Fibroblast of the aortic adventitia (primary cell): ENCODE results near the gene ABHD17B. TPM values are rescaled to one million over a fixed set of nuclear protein-coding genes. Genes with fewer than 3 reads are reported as not detected.

Experiments used
- DNase-seq: peaks from one replicate; pipeline ENCODE4 v3.0.0-alpha.2; 2010; ENCODE audit warnings: low read depth
- H3K4me3 ChIP-seq: 2 replicates; pipeline ENCODE4 v1.5.1; 2011; ENCODE audit warnings: low read depth, mild to moderate bottlenecking, control low read depth, low read length, moderate library complexity
- CTCF ChIP-seq: IDR thresholded peaks from 2 replicates; pipeline ENCODE4 v1.5.1; 2011; ENCODE audit warnings: mild to moderate bottlenecking, low read length, control low read depth, inconsistent platforms; ENCODE audit not compliant: insufficient read depth
- total RNA-seq: library from RNA; depleted of rRNA; stranded (reverse); fragments of >200 nt; gene quantifications from 2 replicates; pipeline ENCODE4 v1.2.3, GENCODE V29; 2012; ENCODE audit warnings: low replicate concordance

ABHD17B gene
- total RNA-seq, 1 donor: 11.9 TPM

DNA sequence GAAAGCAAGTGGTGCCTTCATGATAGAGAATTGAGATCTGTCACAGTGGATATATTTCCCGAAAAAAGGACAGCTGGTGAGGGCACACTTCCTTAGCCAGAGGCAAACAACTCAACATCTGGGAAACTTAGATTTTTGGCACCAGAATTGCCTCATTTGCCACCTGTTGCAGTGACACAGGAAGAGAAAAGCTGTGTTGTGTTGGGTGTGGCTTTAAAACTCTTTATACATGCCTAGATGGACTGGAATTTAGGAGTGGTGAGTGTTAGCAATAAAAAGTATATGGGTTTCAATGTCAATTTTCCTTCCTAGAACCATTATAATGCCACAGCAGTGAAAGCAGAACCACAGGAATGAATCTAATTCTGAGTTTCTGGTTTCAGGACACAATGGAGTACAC lies 80.1 kb downstream of the ABHD17B start:
- H3K4me3 ChIP-seq: no peak overlapping the region
- no peak for TF ChIP-seq CTCF
- no peak for DNase-seq

DNA sequence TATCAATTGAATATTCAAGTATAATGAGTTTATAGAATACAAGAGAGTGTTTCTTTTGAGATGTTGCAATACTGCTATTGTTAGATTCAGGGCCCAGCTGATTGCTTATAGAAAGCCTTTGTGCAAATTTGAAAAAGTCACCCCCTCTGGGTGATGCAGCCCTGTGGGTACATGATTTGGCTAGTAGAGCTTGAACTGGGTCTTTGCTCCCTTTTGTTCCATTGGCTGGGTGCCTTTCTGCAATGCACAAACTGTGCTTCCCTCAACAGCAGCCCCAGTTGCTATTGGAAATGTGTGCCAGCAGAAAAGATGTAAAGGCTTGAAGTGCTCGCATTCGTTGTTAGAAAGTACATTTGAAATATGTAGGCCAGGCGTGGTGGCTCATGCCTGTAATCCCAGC lies 80.8 kb downstream of the ABHD17B start:
- no peak for TF ChIP-seq CTCF
- no peak overlapping the region for H3K4me3 ChIP-seq

DNA sequence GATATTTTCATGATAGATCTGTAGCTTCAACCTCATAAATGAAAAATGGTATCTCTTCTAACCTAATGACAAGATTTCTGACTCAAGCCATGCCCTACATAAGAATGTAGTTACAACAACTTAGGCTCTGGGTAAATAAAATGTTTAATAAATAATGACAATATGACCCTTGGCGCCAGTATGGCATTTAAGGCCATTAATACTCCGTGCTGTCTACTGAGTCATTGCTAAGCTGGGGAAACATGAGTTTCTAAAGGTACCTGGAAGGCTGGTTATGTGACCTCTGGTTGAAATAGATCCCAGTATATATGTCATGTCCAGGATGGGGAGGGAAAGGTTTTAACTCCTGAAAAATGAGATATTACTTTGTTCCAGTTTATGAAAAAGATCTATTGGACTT lies 84.7 kb downstream of the ABHD17B start:
- no peak for TF ChIP-seq CTCF
- H3K4me3 ChIP-seq: no peak overlapping the region
- no peak for DNase-seq

More for the DNA sequence above, 80.8 kb downstream of the ABHD17B start:
- DNase-seq: no peak

GRCh38 chr9:71824257-71824656 lies 86.7 kb downstream of the ABHD17B start:
- no peak overlapping the region for H3K4me3 ChIP-seq
- TF ChIP-seq CTCF: no peak
- no peak for DNase-seq

- no peak overlapping the region for H3K4me3 ChIP-seq
- no peak for DNase-seq
- no peak for TF ChIP-seq CTCF
These were observed 88.1 kb downstream of the ABHD17B start for GRCh38 chr9:71822935-71823334.

- no peak overlapping the region for H3K4me3 ChIP-seq
- no peak for TF ChIP-seq CTCF
- DNase-seq: no peak
These were observed 88.5 kb downstream of the ABHD17B start for GRCh38 chr9:71822456-71822855.

DNA sequence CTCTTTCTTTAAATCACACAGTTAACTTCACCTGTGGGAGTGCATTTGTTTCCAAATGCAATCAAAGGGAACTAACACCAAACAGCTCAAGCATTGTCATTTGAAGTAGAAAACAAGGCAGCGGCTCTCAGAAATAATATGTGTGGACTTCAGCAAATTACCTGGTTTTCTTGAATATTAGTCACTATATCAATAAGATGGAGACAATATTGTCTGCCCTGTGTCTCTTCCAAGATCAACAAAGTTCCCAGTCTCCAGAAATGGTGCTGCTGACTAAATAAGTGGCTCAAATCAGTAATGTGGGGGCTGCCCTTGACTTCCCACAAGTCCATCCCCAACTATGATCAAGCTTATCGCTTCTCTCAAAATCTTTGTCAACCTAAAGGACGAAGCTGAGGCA lies 89.6 kb downstream of the ABHD17B start:
- no peak for TF ChIP-seq CTCF
- DNase-seq: no peak
- no peak overlapping the region for H3K4me3 ChIP-seq
